ENCODE data around the gene GSE1. TPM values are rescaled to one million over a fixed set of nuclear protein-coding genes. Genes with fewer than 3 reads are reported as not detected.

The GSE1 gene
- 692 and 1,066 TPM in 2 replicates for total RNA-seq (2011; cell fraction: chromatin; rRNA removed; ENCODE audit: low replicate concordance)
- 409 and 435 TPM in 2 replicates for total RNA-seq (2011; cell fraction: nucleolus; rRNA removed)
- 438 and 467 TPM in 2 replicates for total RNA-seq (2011; cell fraction: nucleoplasm; rRNA removed)
- 89.1 and 104 TPM in 2 replicates for total RNA-seq (2014; rRNA removed)
- total RNA-seq (2014; rRNA removed; fragmentation: Illumina TruSeq; extraction: Trizol): 40.9 and 41.8 TPM in 2 replicates
- 57.9 and 60.6 TPM in 2 replicates for total RNA-seq (2015; rRNA removed; fragmentation: Illumina TruSeq; extraction: Trizol)
- total RNA-seq (2021): 208 and 244 TPM in 2 replicates
- polyA plus RNA-seq (2011; rRNA removed): 54.2 and 64.0 TPM in 2 replicates
- 54.1 and 55.3 TPM in 2 replicates for polyA plus RNA-seq (2011; cell fraction: cytosol; rRNA removed)
- polyA plus RNA-seq (2011; cell fraction: nucleus; rRNA removed): 210 and 277 TPM in 2 replicates
- 113 and 125 TPM in 2 replicates for polyA plus RNA-seq (2012)
- 116 and 138 TPM in 2 replicates for polyA plus RNA-seq (2014; fragmentation: Illumina TruSeq; extraction: Trizol)
- 10 to 100 TPM; 12.2 to 15.8 TPM for polyA plus RNA-seq (2014; fragmentation: Nextera tagmentation; extraction: Ambion mirVana)
- 101 and 116 TPM in 2 replicates for polyA plus RNA-seq (2014; rRNA removed)
- polyA minus RNA-seq (2011; rRNA and poly(A)+ RNA removed): 61.1 and 68.8 TPM in 2 replicates
- 106 and 121 TPM in 2 replicates for polyA minus RNA-seq (2011; cell fraction: cytosol; rRNA and poly(A)+ RNA removed)
- 117 and 133 TPM in 2 replicates for polyA minus RNA-seq (2011; cell fraction: nucleus; rRNA and poly(A)+ RNA removed)
- percentile 86 among the genes with signal in this experiment for Bru-seq, nascent RNA
- BruChase-seq, experiment 1, labeled RNA remaining after a 2-hour chase: percentile 86 among the genes with signal in this experiment
- percentile 90 among the genes with signal in this experiment for BruChase-seq, experiment 2, labeled RNA remaining after a 6-hour chase
- long read RNA-seq, experiment 1, full-length matches to known transcripts: 10 of 1,142 reads
- long read RNA-seq, experiment 1, partial matches to known transcripts: 650 of 1,142 reads
- long read RNA-seq, experiment 1, other reads (novel, unspliced or antisense): 482 of 1,142 reads
- long read RNA-seq, experiment 2, partial matches to known transcripts: 42 of 122 reads
- long read RNA-seq, experiment 2, other reads (novel, unspliced or antisense): 79 of 122 reads
- long read RNA-seq, experiment 3, partial matches to known transcripts: 7 of 16 reads
- long read RNA-seq, experiment 3, other reads (novel, unspliced or antisense): 9 of 16 reads

DNA sequence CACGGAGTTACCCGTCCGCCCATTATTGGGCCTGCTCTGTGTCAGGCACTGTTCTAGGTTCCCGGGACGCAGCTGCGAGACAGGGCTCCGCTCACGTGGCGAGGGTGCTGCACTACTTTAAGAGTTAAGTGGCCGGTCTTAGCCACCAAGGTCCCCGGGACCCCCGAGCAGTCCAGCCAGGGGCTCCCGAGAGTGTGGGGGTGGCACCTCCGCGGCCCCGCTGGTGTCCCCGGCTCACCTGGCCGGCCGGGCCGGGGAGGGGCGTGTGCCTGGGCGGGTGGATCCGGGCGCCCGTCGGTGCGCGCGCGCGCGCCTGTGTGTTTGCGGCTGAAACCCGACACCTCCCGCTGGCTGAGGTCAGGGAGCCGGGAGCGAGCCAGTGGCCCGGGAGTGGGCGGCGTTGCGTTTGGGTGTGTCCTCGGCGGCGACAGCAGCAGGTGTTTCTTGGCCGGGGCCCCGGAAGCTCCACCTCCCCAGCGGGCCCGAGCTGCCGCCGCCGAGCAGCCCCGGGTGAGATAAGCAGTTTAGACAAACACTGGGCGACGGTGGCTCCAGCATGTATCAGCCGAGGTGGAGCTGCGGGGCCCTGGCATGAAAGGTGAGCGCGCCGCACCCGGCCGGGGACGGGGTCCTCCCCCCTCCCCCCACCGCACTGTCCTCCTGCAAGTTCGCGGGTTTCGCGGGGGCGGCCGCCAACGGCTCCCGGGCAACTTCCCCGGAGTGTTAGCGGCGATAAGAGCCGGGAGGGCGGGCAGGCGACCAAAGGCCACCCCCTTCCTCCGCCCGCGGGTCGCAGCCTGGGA lies at the start of gene GSE1:
Gene GSE1 (plus strand): TSS at position 522 of the 803 bp plus-strand sequence. CDS start 70 bp downstream, at position 592.
- H3K9ac ChIP-seq (ENCODE audit: insufficient read depth in 1 of 2, low read depth in 2 of 2, low read length in 2 of 2): peak within 1 kb of the TSS; percentile 92 to 98
- FAIRE-seq (peak; percentile 29), DNase-seq (ENCODE audit: extremely low read depth in 1 of 4, low spot score in 3 of 4) (peak; percentile 70 to 98 (median 82)), ATAC-seq (peak; percentile 45)
- no peaks in the 10 kb centered on the region for H3K27me3 ChIP-seq (ENCODE audit: control insufficient read depth in 2 of 2, insufficient read depth in 2 of 2, low read length in 2 of 2)
- intact Hi-C loops (cut with micrococcal nuclease) (loop anchor here (5.0 to 10.0 kb wide), 2 partner anchors 151 to 308 kb away; no protein-coding TSS in a partner anchor), in situ Hi-C loops (cut with MboI) (no loop called here)
- H3K9me1 ChIP-seq (ENCODE audit: control insufficient read depth, insufficient read depth, low read length): peaks cover 11% of the 10 kb centered on the region
- no peak within 1 kb of the TSS for H2AFZ ChIP-seq (ENCODE audit: low read depth, low read length)
- peaks cover 93% of the 10 kb centered on the region for H3K79me2 ChIP-seq (ENCODE audit: control insufficient read depth, insufficient read depth, low read length)
- BruUV-seq (replicated peaks): no TSS peak
- peak within 1 kb of the TSS; percentile 99 for H3K27ac ChIP-seq (ENCODE audit: extremely low read depth, low read depth, low read length)
- peaks cover 63% of the 10 kb centered on the region for H4K20me1 ChIP-seq (replicated peaks; ENCODE audit: control insufficient read depth, insufficient read depth, low read length)
- peak within 1 kb of the TSS; percentile 85 for H3K4me3 ChIP-seq
- CTCF ChIA-PET (ENCODE audit: low intra/inter-chr PET ratio): no interaction called here
- peaks cover 50% of the 10 kb centered on the region for H3K36me3 ChIP-seq (ENCODE audit: control insufficient read depth, insufficient read depth, low read length)
- POLR2A ChIA-PET: interaction anchor here (0.5 to 2.3 kb wide), 13 partner anchors 10 to 848 kb away, joined by 3 to 14 read pairs (median 4); no protein-coding TSS in a partner anchor
- no peaks in the 10 kb centered on the region for H3K9me3 ChIP-seq (replicated peaks; ENCODE audit: control insufficient read depth, insufficient read depth, low read depth, low read length)
- peaks cover 54 to 87% of the 10 kb centered on the region in 2 experiments for H3K4me1 ChIP-seq (replicated peaks in 1 of 2; ENCODE audit: control insufficient read depth in 2 of 2, insufficient read depth in 2 of 2, low read length in 2 of 2)
- H3K4me2 ChIP-seq (ENCODE audit: insufficient read depth, low read length): peak within 1 kb of the TSS; percentile 85
- WGBS (ENCODE audit: insufficient coverage, low coverage, missing lambda C conversion rate): under 1% methylated on average over 70 of the region's 81 CpGs
- TF ChIP-seq TAF15 (IDR thresholded peaks at IDR 0.05; ENCODE audit: low read depth, low read length) (no peak), STAT5A (IDR thresholded peaks at IDR 0.05; ENCODE audit: borderline replicate concordance, low read length) (peak; percentile 66; the same call in 1 of the 2 replicates), GABPB2 (CRISPR knock-in tag; conservative IDR thresholded peaks at IDR 0.05) (0 out of 2 replicates have a peak, but pooled peaks have one; percentile 15), KAT7 (CRISPR knock-in tag; IDR thresholded peaks at IDR 0.05; ENCODE audit: borderline replicate concordance) (0 out of 2 replicates have a peak, but pooled peaks have one; percentile 14), SIN3A (IDR thresholded peaks at IDR 0.05; ENCODE audit: borderline replicate concordance in 2 of 2, control insufficient read depth in 1 of 2, low read depth in 2 of 2, low read length in 2 of 2) (peak; percentile 24 to 52; a peak in 2 of 4 replicates), MTA3 (IDR thresholded peaks at IDR 0.05; ENCODE audit: borderline replicate concordance) (peak; percentile 89), ZKSCAN1 (IDR thresholded peaks at IDR 0.05; ENCODE audit: low read depth, low read length) (peak; percentile 61; the same call in 1 of the 2 replicates), ZNF583 (CRISPR knock-in tag; IDR thresholded peaks at IDR 0.05) (0 out of 2 replicates have a peak, but pooled peaks have one; percentile 18), ELF2 (CRISPR knock-in tag; IDR thresholded peaks at IDR 0.05) (0 out of 2 replicates have a peak, but pooled peaks have one; percentile 28)
- TF ChIP-seq, protein P1, sequence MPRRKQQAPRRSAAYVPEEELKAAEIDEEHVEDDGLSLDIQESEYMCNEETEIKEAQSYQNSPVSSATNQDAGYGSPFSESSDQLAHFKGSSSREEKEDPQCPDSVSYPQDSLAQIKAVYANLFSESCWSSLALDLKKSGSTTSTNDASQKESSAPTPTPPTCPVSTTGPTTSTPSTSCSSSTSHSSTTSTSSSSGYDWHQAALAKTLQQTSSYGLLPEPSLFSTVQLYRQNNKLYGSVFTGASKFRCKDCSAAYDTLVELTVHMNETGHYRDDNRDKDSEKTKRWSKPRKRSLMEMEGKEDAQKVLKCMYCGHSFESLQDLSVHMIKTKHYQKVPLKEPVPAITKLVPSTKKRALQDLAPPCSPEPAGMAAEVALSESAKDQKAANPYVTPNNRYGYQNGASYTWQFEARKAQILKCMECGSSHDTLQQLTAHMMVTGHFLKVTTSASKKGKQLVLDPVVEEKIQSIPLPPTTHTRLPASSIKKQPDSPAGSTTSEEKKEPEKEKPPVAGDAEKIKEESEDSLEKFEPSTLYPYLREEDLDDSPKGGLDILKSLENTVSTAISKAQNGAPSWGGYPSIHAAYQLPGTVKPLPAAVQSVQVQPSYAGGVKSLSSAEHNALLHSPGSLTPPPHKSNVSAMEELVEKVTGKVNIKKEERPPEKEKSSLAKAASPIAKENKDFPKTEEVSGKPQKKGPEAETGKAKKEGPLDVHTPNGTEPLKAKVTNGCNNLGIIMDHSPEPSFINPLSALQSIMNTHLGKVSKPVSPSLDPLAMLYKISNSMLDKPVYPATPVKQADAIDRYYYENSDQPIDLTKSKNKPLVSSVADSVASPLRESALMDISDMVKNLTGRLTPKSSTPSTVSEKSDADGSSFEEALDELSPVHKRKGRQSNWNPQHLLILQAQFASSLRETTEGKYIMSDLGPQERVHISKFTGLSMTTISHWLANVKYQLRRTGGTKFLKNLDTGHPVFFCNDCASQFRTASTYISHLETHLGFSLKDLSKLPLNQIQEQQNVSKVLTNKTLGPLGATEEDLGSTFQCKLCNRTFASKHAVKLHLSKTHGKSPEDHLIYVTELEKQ (CRISPR knock-in tag; IDR thresholded peaks at IDR 0.05): no peak
- TF ChIP-seq, protein P2, sequence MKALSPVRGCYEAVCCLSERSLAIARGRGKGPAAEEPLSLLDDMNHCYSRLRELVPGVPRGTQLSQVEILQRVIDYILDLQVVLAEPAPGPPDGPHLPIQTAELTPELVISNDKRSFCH (CRISPR knock-in tag; IDR thresholded peaks at IDR 0.05): no peak
- TF ChIP-seq, protein P2 (tag; IDR thresholded peaks at IDR 0.05): no peak
